Breast epithelium (tissue), 3 donors: Measurements from ENCODE around the gene TLL2.

Experiments
- POLR2A ChIP-seq: fragments of 450-650 bp; IDR thresholded peaks from one replicate; pipeline ENCODE4 v1.6.1; 2016; ENCODE audit warnings: antibody characterized with exemption, mild to moderate bottlenecking, moderate library complexity
- POLR2AphosphoS5 ChIP-seq, 3 donors: sonication (generic); formaldehyde crosslinking; IDR thresholded peaks; one replicate each; pipeline ENCODE4 v1.6.1; 2017; ENCODE audit warnings: antibody characterized with exemption in 3 of 3
- TF ChIP-seq, protein P1 (sequence below), 3 donors: fragments of 450-650 bp; IDR thresholded peaks; one replicate each; pipeline ENCODE4 v1.5.1; 2016 to 2017; ENCODE audit warnings: antibody characterized with exemption in 3 of 3, mild to moderate bottlenecking in 3 of 3, moderate library complexity in 3 of 3

DNA sequence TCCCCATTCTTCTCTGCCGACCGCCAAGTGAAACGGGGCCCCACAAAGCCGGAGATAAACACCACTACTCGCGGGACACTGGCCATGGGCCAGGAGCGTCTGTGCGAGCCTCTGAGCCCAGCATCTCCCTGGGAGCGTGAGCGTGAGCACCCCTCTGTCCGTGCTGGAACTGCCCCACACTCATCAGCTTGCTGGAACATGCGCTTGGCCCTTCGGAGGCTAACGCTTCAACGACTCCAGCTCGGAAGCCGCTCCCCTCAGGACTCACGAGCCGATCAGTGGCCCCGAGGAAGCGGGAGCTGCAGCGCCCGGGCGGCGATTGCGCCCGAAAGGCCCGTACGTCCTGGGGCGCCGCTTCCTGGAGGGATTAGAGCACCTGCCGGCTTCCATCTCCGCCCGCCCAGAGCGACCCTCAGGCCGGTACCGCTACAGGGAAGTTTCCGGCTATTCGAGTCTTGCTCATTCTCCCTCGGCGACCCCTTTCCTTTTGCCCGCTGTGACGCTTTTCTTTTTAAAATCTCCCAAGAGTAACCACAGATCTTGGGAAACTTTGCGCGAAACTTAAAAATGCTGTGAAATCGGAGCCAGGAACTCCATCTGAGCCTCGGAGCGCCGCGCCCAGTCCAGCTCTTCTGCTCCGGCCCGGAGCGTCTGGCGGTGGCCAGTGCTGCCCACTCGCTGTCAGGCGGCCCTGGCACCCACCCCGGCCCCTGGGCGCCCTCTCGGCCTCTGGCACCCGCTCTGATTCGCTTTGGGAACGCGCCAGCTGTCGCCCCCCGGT is 1.0 kb downstream of the TLL2 start:
- TF ChIP-seq, protein P1, sequence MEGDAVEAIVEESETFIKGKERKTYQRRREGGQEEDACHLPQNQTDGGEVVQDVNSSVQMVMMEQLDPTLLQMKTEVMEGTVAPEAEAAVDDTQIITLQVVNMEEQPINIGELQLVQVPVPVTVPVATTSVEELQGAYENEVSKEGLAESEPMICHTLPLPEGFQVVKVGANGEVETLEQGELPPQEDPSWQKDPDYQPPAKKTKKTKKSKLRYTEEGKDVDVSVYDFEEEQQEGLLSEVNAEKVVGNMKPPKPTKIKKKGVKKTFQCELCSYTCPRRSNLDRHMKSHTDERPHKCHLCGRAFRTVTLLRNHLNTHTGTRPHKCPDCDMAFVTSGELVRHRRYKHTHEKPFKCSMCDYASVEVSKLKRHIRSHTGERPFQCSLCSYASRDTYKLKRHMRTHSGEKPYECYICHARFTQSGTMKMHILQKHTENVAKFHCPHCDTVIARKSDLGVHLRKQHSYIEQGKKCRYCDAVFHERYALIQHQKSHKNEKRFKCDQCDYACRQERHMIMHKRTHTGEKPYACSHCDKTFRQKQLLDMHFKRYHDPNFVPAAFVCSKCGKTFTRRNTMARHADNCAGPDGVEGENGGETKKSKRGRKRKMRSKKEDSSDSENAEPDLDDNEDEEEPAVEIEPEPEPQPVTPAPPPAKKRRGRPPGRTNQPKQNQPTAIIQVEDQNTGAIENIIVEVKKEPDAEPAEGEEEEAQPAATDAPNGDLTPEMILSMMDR (IDR thresholded peaks at IDR 0.05): no peak
- no peak for TF ChIP-seq POLR2A
- no peak for TF ChIP-seq POLR2AphosphoS5 (IDR thresholded peaks at IDR 0.05)
